T1000 (cell line): ENCODE data around the gene SH3BGRL.

ENCODE experiments used
- DNase-seq: peaks from one replicate; lab custom pipeline; 2025; ENCODE audit warnings: mixed read lengths; lab: John Stamatoyannopoulos, UW

The SH3BGRL gene

DNA sequence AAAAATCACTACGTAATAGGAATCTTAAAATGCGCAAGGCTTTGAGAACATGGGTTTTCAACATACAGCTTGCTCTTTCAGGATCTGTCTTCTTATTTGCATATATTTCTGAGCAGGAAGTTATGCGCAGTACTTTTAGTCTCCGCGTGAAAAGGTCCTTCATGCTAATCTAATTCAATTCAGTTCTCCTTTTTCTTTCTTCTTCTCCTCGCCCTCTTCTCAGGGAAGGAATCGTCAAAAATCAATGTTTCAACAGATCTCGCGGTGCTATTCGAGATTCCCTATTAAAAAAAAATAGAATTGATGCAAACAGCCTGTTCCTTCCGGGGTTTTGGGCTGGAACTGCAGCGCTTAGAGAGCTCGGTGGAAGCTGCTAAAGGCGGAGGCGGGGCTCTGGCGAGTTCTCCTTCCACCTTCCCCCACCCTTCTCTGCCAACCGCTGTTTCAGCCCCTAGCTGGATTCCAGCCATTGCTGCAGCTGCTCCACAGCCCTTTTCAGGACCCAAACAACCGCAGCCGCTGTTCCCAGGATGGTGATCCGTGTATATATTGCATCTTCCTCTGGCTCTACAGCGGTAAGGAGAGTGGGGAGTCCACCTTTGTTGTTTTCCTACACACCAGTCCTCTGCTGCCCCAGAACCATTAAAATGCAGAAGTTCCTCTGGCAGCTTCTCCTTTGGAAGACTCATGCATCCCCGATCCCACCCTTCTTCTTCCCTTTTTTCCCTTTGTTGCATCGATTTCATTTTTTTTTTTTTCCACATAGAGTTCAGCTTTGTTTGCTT lies at the start of gene SH3BGRL, which contains the start of gene HMGN5:
TSS of gene SH3BGRL (plus strand) at position 432 of the 785 bp plus-strand sequence. CDS start at position 531, 99 bp downstream.
TSS of gene HMGN5 (minus strand) at position 243 of the 785 bp plus-strand sequence. CDS start 80,364 bp downstream, outside the sequence.
- DNase-seq: peak; percentile 7

DNA sequence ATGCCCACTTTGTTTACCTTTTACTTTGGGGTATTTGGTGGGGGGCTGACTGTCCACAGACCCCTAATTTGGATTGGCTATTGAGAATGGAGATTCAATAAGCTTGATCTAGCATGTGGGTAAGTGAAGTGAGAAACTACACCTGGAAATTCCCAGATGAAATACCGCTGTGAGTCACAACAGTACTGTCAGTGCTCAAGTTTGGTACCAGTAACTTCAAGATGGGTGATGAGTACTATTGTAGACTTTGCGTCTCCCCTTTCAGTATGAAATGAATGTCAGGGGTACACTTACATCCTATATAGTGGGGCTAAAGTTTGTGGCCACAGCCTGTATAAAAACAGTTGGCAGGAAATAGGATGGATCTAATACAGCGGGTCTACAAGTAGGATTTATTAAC lies 33.5 kb upstream of the SH3BGRL start:
- DNase-seq: no peak

DNA sequence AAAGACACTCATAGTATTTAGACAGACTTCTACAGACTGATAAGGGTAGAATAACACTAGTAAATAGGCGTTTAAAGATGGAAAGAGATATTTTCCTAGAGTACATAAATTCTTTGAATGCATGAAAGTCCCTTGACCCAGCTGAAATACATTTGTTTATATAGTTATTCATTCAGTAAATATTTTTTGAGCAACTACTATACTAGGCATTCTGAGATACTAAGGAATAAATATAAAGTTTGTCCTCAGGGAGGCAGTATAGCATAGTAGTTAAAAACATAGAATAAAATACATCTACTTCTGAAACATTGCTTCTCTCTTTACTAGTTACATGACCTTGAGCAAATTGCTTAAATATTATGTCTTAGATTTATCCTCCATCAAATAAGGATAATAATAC lies 27.6 kb upstream of the SH3BGRL start:
- no peak for DNase-seq

DNA sequence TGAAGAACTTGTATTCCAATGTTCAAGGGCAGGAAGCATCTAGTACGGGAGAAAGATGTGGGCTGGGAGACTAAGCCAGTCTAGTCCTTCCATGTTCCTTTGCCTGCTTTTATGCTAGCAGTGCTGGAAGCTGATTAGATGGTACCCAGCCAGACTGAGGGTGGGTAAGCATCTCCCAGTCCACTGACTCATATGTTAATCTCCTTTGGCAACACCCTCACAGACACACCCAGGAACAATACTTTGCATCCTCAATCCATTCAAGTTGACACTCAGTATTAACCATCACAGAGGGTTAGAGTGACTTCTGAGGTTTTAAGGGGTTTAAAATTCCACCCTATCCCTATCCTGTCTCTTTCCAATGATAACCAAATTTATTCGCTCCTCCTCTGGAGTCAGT lies 6.6 kb upstream of the SH3BGRL start:
- no peak for DNase-seq

GRCh38 chrX:81195712-81196111 lies 6.2 kb upstream of the SH3BGRL start:
- no peak for DNase-seq

DNA sequence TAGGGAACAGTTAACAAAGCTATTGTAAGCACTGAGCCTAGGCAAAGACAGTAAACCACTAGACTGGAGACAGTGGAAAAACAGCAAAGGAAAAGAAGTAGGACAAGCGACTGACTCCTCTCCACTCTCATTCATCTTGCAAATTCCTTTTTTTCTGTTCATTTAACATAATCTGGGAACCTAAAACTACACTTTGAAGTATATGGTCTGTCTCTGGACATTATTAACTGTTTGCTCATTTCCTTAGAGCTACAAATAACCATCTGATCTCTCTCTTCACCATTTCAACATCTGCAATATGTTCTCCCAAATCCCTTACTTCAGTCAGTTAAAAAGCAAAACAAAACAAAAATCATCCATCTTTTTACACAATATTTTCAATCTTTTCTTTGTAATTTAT lies 831 bp upstream of the SH3BGRL start:
- DNase-seq: no peak

DNA sequence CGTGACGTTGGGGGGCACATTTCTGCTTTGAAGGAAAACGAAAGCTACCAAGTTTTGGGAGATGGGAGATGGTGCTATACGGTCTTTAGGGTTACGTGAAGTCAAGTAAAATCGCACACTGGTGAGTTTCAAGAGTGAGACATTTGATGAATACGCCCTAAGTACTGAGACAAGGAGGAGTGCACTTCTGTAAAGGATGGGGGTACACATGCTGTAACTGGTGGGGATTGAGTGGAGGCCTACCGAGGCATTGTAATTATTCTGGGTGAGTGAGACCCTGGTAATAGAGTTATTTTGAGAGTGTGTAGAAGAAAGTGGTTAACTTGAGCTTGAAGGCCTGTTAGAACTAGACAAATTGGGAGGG lies 536 bp downstream of the SH3BGRL start:
- no peak for DNase-seq

- DNase-seq: no peak
Observed at GRCh38 chrX:81202943-81203342, 1.0 kb downstream of the SH3BGRL start.

- DNase-seq: no peak
Observed at GRCh38 chrX:81205551-81205950, 3.6 kb downstream of the SH3BGRL start.

GRCh38 chrX:81206476-81206875 lies 4.6 kb downstream of the SH3BGRL start:
- DNase-seq: no peak

DNA sequence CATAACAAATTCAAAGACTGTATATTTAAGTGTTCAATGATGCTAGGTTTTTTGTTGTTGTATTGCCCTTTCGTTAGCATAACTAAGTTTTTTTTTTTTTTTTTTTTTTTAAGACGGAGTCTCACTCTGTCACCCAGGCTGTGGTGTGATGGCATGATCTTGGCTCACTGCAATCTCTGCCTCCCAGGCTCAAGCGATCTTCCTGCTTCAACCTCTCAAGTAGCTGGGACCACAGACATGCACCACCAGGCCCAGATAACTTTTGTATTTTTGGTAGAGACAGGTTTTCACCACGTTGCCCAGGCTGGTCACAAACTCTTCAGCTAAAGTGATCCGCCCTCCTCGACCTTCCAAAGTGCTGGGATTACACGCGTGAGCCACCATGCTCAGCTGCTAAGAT lies 7.0 kb downstream of the SH3BGRL start:
- DNase-seq: no peak

GRCh38 chrX:81215685-81216084 lies 13.8 kb downstream of the SH3BGRL start:
- DNase-seq: no peak

GRCh38 chrX:81229229-81229628 lies 27.3 kb downstream of the SH3BGRL start:
- DNase-seq: no peak

DNA sequence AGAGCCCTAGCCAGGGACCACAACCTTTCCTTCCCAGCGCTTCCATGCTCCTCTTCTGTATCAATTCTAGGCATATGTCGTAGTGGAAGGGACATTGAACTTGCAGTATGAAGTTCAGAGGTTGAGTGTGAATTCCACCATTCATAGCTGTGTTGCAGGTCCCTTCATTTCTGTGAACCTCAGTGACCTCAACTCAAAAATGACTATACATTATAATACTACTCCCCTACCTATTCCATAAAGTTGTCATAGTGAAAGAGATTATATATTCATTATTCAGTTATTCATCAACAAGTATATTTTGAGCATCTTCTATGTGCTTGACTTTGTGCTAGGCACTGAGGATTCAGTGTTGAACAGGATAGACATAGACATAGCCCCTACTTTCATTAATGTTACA lies 28.0 kb downstream of the SH3BGRL start:
- DNase-seq: no peak

DNA sequence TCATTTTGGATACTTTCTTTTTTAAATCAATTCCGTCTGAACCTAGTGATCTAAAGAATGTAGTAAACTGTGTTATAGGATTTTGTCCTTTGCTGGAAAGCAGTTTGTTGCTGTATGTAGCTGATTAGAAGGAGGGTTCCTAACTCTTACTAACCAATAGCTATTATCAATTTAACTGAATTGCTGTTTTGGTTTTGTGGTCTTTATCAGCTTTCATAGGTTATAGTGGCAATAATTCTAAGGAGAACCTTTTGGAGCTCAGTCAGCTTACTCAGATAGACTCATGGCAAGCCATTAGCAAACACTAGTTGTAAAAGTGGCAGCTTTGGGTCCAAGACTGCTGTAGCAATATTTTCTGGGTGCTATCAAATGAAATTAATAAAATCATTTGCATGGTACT lies 29.6 kb downstream of the SH3BGRL start:
- no peak for DNase-seq

- no peak for DNase-seq
Observed at GRCh38 chrX:81232218-81232617, 30.3 kb downstream of the SH3BGRL start.

DNA sequence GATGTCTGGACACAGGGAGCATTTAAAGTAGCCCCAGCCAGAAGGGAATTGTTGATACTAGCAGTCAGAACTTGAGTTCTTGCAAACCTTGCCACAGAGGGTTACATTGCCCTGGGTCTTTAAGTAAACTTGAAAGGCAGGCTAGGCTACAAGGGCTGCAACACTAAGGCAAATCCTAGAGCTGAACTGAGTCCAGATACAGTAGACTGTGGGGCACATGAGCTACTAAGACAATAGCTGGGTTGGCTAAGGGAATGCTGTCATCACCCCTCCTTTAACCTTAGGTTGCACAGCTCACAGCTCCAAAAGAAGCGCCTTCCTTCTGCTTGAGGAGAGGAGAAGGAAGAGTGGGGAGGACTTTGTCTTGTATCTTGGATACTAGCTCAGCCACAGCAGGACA lies 35.6 kb downstream of the SH3BGRL start:
- no peak for DNase-seq

- DNase-seq: no peak
Observed at GRCh38 chrX:81238166-81238565, 36.3 kb downstream of the SH3BGRL start.

DNA sequence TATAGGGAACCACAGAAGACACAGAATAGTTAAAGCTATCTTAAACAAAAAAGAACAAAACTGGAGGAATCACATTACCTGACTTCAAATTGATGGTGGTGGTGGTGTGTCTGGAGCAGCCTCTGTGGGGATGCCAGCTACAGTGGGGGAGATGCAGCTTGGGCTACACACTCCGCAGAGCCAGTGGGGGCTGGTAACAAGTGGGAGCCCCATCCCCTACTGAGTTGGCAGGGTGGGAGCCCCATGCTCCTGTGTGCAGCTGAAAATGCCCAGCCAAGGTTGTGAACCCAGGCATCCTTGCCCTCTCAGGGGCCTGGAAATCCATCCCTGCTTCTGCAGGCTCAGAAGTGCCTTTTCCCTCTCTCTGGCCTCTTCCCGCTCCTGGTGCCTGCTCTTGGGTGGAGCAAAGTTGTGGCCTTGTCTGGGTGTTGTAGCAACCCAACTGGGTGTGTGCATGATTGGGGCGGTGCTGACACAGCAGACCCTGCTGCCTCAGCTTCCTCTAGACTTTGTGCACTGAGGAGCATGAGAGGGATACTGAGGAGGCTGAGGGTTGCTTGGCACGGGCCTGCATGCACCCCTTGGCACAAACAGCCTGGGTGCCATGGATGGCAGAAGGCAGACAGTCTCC lies 38.9 kb downstream of the SH3BGRL start:
- DNase-seq: no peak

GRCh38 chrX:81241753-81242152 lies 39.9 kb downstream of the SH3BGRL start:
- DNase-seq: no peak

DNA sequence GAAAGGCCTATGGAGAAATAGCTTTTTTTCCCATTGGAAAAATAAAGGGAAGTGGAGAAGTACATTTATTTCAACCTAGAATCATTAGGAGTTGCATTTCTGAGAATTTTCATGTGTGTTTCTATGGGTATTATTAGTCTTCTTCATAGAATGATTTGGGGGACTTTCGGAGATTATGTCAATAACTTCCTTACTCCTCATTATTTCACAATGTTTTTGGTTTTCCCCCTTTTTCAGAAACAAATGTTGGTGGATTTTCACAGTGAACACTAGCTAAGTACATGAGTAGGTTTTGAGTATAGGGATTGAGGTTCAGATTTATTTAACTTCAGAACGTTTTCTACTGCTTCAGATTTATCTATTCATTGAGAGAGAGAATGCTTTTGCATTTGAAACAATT lies 54.0 kb downstream of the SH3BGRL start:
- no peak for DNase-seq

DNA sequence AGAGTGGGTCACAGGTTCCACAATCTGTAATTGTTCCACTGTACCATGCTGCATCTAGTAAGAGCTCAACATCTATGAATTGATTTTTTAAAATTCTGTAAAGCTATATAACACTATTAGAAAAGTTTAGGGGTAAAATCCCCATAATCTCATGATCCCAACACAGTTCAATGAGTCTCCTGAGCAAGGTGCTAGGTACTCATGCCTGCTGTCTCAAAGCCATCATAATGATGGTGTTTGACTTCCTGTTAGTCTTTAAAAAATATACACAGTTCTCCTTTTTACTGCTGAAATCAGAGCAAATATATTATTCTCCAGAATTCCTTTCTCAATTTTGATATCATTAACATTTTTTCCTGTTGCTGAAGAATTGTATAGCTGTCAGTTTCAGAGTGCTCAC lies 55.9 kb downstream of the SH3BGRL start:
- DNase-seq: no peak

DNA sequence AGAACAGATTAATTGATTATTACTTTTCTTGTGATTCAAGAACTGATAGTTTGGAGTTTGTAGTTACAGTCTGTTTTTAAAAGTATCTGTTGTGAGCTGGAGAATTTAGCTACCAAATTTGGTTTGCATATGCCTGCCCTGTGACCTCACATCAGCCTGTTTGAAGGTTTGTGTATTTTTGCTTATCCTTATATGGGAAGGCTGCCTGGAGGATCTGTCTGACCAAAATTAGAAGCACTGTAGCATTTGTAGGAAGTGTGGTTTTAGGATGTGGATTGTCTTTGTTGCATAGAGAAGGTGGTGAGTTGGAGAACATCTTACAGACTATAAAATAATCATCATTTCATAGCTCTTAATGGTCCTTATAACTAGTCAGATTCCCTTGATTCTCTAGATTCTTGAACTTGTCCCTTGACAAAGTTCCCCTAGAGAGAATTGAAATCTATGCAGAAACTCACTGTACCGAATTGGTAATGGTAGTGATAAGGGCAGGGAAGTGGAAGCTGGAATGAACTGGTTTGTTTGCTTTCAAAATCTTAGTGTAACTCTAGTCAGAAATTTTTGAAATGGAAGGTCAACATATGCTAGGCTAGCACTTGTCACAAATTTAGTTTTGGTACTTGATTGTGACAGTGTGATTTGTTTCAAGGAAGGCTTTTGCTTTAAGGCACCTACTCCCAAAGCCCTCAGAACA lies 57.3 kb downstream of the SH3BGRL start:
- no peak for DNase-seq
